Measurements from ENCODE around the gene FMNL2.

The FMNL2 gene

DNA sequence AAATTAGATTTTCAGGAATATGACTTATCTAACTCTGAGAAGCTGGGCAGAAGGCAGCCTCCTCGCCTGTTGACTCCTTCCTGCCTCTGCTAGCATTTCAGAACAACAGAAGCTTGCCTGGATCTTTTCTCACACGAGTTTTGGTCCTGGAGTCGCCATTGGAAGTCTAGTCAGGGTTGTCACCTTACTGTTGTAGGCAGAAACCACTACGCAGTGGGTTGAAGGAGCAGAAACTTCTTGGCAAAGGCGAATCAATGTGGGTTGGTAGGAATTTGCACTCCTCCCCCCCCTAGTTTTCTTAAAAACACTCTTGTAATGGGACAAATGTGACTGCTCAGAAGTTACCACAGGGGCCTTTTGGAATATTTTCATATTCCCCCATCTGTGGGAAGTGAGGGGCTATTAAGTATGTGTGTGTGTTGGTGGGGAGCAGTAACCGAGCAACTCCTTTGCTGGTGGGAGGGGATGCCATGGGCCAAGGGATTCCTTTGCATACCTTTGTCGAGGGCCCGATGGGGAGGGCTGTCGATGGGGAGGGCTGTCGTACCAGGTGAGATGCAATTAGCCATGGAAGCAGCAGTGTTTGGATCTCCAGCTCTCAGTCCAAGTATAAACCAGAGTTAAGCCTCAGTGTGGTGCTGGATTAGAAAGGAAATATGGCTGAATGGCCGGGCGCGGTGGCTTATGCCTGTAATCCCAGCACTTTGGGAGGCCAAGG lies 117.4 kb downstream of the FMNL2 start:
- TF ChIP-seq, protein P1, sequence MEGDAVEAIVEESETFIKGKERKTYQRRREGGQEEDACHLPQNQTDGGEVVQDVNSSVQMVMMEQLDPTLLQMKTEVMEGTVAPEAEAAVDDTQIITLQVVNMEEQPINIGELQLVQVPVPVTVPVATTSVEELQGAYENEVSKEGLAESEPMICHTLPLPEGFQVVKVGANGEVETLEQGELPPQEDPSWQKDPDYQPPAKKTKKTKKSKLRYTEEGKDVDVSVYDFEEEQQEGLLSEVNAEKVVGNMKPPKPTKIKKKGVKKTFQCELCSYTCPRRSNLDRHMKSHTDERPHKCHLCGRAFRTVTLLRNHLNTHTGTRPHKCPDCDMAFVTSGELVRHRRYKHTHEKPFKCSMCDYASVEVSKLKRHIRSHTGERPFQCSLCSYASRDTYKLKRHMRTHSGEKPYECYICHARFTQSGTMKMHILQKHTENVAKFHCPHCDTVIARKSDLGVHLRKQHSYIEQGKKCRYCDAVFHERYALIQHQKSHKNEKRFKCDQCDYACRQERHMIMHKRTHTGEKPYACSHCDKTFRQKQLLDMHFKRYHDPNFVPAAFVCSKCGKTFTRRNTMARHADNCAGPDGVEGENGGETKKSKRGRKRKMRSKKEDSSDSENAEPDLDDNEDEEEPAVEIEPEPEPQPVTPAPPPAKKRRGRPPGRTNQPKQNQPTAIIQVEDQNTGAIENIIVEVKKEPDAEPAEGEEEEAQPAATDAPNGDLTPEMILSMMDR (IDR thresholded peaks at IDR 0.05; ENCODE audit: low read length, missing control alignments): no peak
- no peak overlapping the region for H3K4me3 ChIP-seq (replicated peaks; ENCODE audit: low read depth, low read length)
- DNase-seq (ENCODE audit: low read depth): no peak

DNA sequence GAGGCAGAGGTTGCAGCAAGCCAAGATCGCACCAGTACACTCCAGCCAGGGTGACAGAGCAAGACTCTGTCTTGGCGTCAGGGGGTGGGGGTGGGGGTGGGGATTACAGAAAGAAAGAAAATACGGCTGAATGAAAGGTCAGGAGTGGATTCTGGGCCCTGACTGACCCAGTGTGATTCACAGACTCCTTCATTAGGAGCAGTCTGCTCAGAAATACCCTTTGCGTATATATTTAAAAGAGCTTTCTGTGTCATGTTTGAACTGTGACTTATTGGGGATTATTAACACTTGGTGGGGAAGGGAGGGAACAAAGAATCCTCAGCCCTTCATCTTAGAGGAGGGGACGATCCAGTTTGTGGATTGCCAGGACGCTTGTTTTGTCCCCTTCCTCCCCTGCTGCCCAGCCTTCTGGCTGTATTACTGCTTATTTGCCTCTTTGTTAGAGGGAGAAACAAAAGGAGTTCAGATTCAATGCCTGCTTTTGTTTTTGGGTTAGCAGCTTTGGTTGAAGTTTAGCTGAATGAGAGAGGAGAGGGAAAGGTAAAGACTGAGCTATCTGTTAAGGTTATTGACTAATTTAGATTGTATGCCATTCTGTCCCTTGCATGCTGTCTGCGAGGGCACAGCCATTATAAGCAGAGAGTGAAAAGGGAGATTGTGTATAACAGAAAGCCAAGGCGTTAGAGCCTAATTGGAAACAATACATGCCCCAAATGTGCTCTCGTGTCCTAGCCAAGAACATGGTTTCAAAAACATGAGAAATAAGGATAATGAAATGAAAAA lies 118.3 kb downstream of the FMNL2 start:
- H3K4me3 ChIP-seq (replicated peaks; ENCODE audit: low read depth, low read length): no peak overlapping the region
- TF ChIP-seq, protein P1 (IDR thresholded peaks at IDR 0.05; ENCODE audit: low read length, missing control alignments): no peak
- no peak for DNase-seq (ENCODE audit: low read depth)

DNA sequence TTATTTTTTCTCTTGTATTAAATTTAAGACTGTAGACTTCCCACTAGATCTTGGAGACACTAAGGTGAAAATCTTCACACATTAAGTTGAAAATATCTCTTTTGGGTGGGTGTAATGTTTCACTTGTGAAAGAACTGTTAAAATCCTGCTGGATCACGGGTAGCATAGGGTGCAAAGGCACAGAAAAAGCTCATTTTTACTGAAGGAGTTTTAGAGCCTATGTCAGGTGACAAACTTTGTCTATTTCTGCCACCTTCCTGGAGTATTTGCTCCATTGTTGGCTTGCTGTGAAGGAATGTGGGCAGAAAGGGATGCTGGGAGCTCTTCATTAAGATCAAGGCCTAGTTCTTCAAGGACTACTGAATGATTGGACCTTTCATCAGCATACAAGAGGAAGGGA lies 119.4 kb downstream of the FMNL2 start:
- no peak overlapping the region for H3K4me3 ChIP-seq (replicated peaks; ENCODE audit: low read depth, low read length)
- TF ChIP-seq, protein P1 (IDR thresholded peaks at IDR 0.05; ENCODE audit: low read length, missing control alignments): no peak
- no peak for DNase-seq (ENCODE audit: low read depth)

DNA sequence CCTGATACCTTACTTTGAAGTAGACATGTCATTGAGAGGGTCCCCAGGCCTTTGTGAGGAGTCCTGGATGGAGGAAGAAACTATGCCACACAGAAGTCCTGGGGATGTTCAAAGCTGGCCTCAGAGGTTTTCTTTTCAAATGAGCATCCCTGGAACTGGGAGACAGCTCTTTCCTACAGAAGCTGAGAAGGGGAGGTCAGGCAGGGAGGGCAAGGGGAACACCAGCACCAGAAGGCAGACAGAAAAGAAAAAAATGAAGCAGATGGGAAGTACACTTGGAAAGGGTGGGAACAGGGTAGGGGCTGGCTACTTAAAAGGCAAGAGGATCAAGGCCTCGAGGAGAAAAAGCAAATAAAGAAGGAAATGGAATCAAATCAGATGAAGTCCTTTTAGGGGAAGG lies 120.0 kb downstream of the FMNL2 start:
- H3K4me3 ChIP-seq (replicated peaks; ENCODE audit: low read depth, low read length): no peak overlapping the region
- TF ChIP-seq, protein P1 (IDR thresholded peaks at IDR 0.05; ENCODE audit: low read length, missing control alignments): no peak
- DNase-seq (ENCODE audit: low read depth): no peak

DNA sequence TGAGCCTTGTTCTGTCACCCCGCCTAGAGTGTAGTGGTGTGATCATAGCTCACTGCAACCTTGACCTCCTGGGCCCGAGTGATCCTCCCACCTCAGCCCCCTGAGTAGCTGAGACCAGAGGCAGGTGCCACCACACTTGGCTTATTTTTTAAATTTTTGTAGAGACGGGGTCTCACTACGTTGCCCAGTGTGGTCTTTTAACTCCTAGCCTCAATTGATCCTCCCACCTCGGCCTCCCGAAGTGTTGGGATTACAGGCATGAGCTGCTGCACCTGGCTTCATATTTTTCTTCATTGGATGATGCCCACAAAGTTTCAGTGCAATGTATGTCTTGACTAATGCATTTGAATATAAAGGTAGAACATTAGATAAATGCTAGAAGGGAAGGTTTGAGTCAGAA lies 120.8 kb downstream of the FMNL2 start:
- TF ChIP-seq, protein P1 (IDR thresholded peaks at IDR 0.05; ENCODE audit: low read length, missing control alignments): no peak
- H3K4me3 ChIP-seq (replicated peaks; ENCODE audit: low read depth, low read length): no peak overlapping the region
- DNase-seq (ENCODE audit: low read depth): no peak

DNA sequence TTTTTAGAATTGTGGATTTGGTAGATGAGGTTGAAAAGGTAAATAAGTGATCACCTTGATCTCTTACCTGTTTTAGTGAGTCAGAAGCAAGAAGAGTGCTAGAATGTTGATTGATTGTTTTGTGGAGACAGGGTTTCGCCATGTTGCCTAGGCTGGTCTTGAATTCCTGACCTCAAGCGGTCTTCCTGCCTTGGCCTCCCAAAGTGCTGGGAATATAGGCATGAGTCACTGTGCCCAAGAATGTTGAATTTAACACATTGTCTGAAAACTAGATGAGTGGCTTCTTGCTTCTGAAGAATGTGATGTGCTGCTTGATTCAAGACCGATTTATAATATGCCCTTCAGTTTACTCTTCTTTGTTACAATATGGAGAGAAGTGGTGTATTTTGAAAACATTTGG lies 121.3 kb downstream of the FMNL2 start:
- DNase-seq (ENCODE audit: low read depth): peak; percentile 36
- no peak overlapping the region for H3K4me3 ChIP-seq (replicated peaks; ENCODE audit: low read depth, low read length)
- TF ChIP-seq, protein P1 (IDR thresholded peaks at IDR 0.05; ENCODE audit: low read length, missing control alignments): no peak

Data from fibroblast of pulmonary artery (primary cell).